IPS-15b (cell line): ENCODE data around the gene CCDC174.

ENCODE experiments used
- H3K27me3 ChIP-seq: one replicate; pipeline ENCODE4 v1.6.1; 2013; ENCODE audit warnings: low read length; ENCODE audit not compliant: control insufficient read depth, insufficient read depth
- H3K36me3 ChIP-seq: one replicate; pipeline ENCODE4 v1.6.1; 2013; ENCODE audit warnings: low read length; ENCODE audit not compliant: control insufficient read depth, insufficient read depth
- H3K4me1 ChIP-seq: one replicate; pipeline ENCODE4 v1.6.1; 2013; ENCODE audit warnings: mild to moderate bottlenecking, low read length; ENCODE audit not compliant: control insufficient read depth, insufficient read depth
- H3K4me3 ChIP-seq: one replicate; pipeline ENCODE4 v1.5.1; 2013; ENCODE audit warnings: low read depth, low read length
- H3K9ac ChIP-seq: one replicate; pipeline ENCODE4 v1.6.1; 2013; ENCODE audit warnings: low read depth, mild to moderate bottlenecking, low read length
- H3K9me3 ChIP-seq: one replicate; pipeline ENCODE4 v1.6.1; 2013; ENCODE audit warnings: mild to moderate bottlenecking, low read length; ENCODE audit not compliant: control insufficient read depth, insufficient read depth

Gene CCDC174

DNA sequence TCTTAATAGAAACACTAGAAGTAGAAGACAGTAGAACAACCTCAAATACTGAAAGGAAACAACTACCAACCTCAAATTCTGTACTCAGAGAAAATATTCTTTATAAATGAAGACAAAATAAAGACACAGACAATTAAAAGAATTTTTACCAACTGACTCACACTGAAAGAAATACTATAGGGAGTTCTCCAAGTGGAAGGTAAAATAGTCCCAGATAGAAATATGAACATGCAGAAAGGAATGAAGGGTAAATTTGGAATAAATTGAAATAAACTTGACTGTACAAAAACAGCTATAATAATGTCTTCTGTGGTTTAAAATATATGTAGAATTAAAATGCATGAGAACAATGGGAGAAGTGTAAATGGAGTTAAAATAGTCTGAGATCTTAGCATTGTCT is 36.7 kb upstream of the CCDC174 start:
- no peak overlapping the region for H3K4me3 ChIP-seq
- no peaks in the 10 kb centered on the region for H3K36me3 ChIP-seq
- no peaks in the 10 kb centered on the region for H3K27me3 ChIP-seq
- H3K4me1 ChIP-seq = peaks cover 2% of the 10 kb centered on the region
- H3K9ac ChIP-seq = no peak overlapping the region
- no peaks in the 10 kb centered on the region for H3K9me3 ChIP-seq

GRCh38 chr3:14616606-14617507 is 34.7 kb upstream of the CCDC174 start:
- H3K4me3 ChIP-seq = no peak overlapping the region
- peaks cover 2% of the 10 kb centered on the region for H3K4me1 ChIP-seq
- H3K9me3 ChIP-seq = no peaks in the 10 kb centered on the region
- no peak overlapping the region for H3K9ac ChIP-seq
- H3K36me3 ChIP-seq = no peaks in the 10 kb centered on the region
- H3K27me3 ChIP-seq = no peaks in the 10 kb centered on the region

DNA sequence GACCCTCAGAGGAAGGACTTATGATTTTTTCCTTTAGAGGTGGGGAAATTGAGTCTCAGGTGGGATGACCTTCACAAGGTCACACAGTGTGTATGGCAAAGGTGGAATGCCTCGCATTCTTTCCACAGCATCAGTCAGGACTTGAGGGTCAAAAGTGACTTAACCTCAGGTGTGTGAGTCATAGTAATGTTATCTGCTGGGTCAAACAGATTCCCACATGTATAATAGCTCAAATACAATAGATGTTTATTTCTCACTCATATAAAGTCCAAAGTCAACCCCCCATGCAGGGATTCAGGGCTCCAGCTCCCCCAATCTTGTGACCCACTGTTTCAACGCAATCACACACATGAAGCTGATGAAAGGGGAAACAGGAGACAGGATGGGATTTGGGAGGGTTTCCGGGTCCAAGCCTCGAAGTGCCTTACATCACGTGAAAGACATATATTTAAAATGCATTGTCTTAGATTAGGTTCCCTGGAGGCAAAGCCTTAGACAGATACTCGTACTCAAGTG is 34.0 kb upstream of the CCDC174 start:
- Histone ChIP-seq H3K4me3 (no peak overlapping the region), H3K4me1 (peaks cover 2% of the 10 kb centered on the region), H3K27me3 (no peaks in the 10 kb centered on the region), H3K9ac (no peak overlapping the region), H3K36me3 (no peaks in the 10 kb centered on the region), H3K9me3 (no peaks in the 10 kb centered on the region)

GRCh38 chr3:14619605-14620004 is 32.0 kb upstream of the CCDC174 start:
- no peaks in the 10 kb centered on the region for H3K27me3 ChIP-seq
- no peak overlapping the region for H3K9ac ChIP-seq
- no peaks in the 10 kb centered on the region for H3K9me3 ChIP-seq
- no peak overlapping the region for H3K4me3 ChIP-seq
- peaks cover 3% of the 10 kb centered on the region for H3K4me1 ChIP-seq
- no peaks in the 10 kb centered on the region for H3K36me3 ChIP-seq

DNA sequence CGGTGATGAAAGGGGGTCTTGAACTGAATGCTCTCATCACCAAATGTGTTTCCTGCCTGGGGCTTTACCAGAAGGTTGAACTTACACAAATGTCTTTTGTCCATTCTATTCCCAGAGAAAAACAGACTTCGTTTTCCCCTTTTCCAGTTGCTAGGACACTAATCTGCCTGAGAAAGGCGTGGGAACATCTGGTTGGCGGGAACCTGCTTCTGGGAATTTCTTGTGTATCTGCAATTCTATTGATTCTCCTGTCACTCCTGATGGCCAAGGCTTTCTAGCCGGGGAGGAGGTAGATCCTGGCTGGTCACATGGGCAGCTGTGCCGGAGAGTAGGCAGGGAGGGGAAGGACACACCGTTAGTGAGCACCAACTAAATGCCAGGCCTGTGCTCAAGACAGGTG is 31.1 kb upstream of the CCDC174 start:
- H3K4me3 ChIP-seq = no peak overlapping the region
- H3K27me3 ChIP-seq = no peaks in the 10 kb centered on the region
- no peaks in the 10 kb centered on the region for H3K9me3 ChIP-seq
- no peak overlapping the region for H3K9ac ChIP-seq
- no peaks in the 10 kb centered on the region for H3K36me3 ChIP-seq
- H3K4me1 ChIP-seq = peaks cover 10% of the 10 kb centered on the region

DNA sequence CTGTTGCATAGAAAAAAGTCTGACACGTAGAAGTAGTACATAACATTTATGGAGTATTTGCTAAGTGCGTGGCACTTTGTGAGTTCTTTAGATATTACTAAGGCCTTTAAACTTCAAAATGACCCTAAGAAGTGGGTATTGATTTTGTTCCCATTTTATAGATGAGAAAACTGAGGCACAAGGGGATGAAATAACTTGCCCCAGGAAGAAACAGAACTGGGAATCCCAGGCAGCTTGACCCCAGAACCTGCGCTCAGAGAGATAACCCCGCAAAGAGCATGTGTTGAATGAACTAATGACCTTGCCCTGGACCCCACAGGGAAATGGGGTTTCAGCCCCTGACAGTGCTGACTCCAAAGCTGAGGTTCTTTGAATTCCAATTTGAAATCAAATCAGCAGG is 30.5 kb upstream of the CCDC174 start:
- H3K9me3 ChIP-seq = no peaks in the 10 kb centered on the region
- H3K36me3 ChIP-seq = no peaks in the 10 kb centered on the region
- H3K4me3 ChIP-seq = no peak overlapping the region
- H3K4me1 ChIP-seq = peaks cover 11% of the 10 kb centered on the region
- no peaks in the 10 kb centered on the region for H3K27me3 ChIP-seq
- H3K9ac ChIP-seq = no peak overlapping the region

- no peaks in the 10 kb centered on the region for H3K36me3 ChIP-seq
- no peaks in the 10 kb centered on the region for H3K27me3 ChIP-seq
- H3K9ac ChIP-seq = no peak overlapping the region
- no peak overlapping the region for H3K4me3 ChIP-seq
- H3K9me3 ChIP-seq = no peaks in the 10 kb centered on the region
- H3K4me1 ChIP-seq = peaks cover 9% of the 10 kb centered on the region
Observed at GRCh38 chr3:14622368-14622767, 29.2 kb upstream of the CCDC174 start.

DNA sequence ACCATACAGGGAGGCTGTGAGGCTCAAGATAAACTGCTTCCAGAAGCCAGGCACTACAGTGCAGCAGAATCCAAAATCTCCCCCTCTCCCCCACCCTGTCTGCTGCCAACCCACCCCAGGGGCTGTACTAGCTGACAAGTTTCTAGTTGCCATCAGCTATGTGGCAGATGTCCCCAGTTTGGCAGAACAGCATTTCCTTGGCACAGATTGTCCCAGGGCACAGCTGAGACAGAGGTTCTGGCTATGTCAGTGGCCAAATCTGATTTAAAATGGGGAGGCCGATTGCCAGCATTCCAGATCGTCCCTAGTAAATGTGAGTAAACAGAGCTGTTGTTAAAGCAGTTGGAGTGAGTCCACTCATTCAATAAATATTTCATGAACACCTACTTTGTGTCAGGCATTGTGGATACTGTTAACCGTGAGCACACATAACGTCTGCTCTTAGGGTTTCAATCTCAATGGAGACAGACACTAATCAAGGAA is 28.0 kb upstream of the CCDC174 start:
- H3K4me1 ChIP-seq = peaks cover 8% of the 10 kb centered on the region
- H3K9ac ChIP-seq = no peak overlapping the region
- no peaks in the 10 kb centered on the region for H3K27me3 ChIP-seq
- no peaks in the 10 kb centered on the region for H3K36me3 ChIP-seq
- H3K4me3 ChIP-seq = no peak overlapping the region
- no peaks in the 10 kb centered on the region for H3K9me3 ChIP-seq

GRCh38 chr3:14624498-14624897 is 27.1 kb upstream of the CCDC174 start:
- H3K36me3 ChIP-seq = no peaks in the 10 kb centered on the region
- H3K4me3 ChIP-seq = no peak overlapping the region
- H3K9me3 ChIP-seq = no peaks in the 10 kb centered on the region
- no peak overlapping the region for H3K9ac ChIP-seq
- peaks cover 8% of the 10 kb centered on the region for H3K4me1 ChIP-seq
- H3K27me3 ChIP-seq = no peaks in the 10 kb centered on the region

- Histone ChIP-seq H3K36me3 (no peaks in the 10 kb centered on the region), H3K27me3 (no peaks in the 10 kb centered on the region), H3K4me3 (no peak overlapping the region), H3K9me3 (no peaks in the 10 kb centered on the region), H3K4me1 (peaks cover 8% of the 10 kb centered on the region), H3K9ac (peak overlapping the region; percentile 32)
Observed at GRCh38 chr3:14625443-14625842, 26.1 kb upstream of the CCDC174 start.

GRCh38 chr3:14627815-14628214 is 23.7 kb upstream of the CCDC174 start:
- H3K4me3 ChIP-seq = no peak overlapping the region
- no peaks in the 10 kb centered on the region for H3K36me3 ChIP-seq
- peaks cover 8% of the 10 kb centered on the region for H3K4me1 ChIP-seq
- no peaks in the 10 kb centered on the region for H3K27me3 ChIP-seq
- H3K9me3 ChIP-seq = no peaks in the 10 kb centered on the region
- no peak overlapping the region for H3K9ac ChIP-seq

DNA sequence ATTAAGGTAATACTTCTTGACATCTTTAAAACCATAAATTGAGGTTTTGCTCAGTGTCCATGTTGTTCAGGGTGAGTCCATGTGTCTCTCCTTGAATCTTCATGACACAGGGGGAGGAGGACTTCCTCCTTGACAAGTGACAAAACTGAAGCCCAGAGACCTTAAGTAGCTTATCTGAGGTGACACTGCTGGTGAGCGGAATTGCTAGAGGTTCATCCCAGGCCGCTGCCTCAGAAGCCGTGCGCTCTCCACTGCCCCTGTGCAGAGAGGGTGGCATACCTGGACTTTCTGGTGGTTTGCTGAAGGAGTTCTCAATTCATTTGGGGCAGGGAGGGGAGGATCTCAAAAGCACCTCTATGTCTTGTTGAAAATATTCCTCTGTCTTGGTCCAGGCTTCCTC is 23.2 kb upstream of the CCDC174 start:
- Histone ChIP-seq H3K4me1 (peaks cover 8% of the 10 kb centered on the region), H3K9ac (no peak overlapping the region), H3K36me3 (no peaks in the 10 kb centered on the region), H3K27me3 (no peaks in the 10 kb centered on the region), H3K4me3 (no peak overlapping the region), H3K9me3 (no peaks in the 10 kb centered on the region)
